IMR-90 (cell line): Measurements from ENCODE around the gene ABCC4. TPM values are rescaled to one million over a fixed set of nuclear protein-coding genes. Genes with fewer than 3 reads are reported as not detected.

Source experiments
- ATAC-seq: fragments of 200-7000 bp; cut with Tn5 transposase; 2 replicates; pipeline ENCODE4 v1.9.1; 2020; ENCODE audit warnings: low read depth, mild to moderate bottlenecking, moderate library complexity
- BruUV-seq: library from RNA; stranded (reverse); fragments of 400-500 nt; replicated peaks from 2 replicates; lab custom pipeline; 2021; lab: Mats Ljungman, UMichigan
- CTCF ChIA-PET: fragments of 300-600 bp; formaldehyde crosslinking; extraction: SDS; loops from one replicate; lab custom pipeline; 2021; ENCODE audit warnings: antibody characterized with exemption; lab: Yijun Ruan, JAX
- POLR2A ChIA-PET: fragments of 300-600 bp; sonication (Branson Sonifier 250); formaldehyde crosslinking; loops from one replicate; lab custom pipeline; 2022; ENCODE audit warnings: antibody characterized with exemption; ENCODE audit not compliant: unreplicated experiment; lab: Charles Lee
- DNase-seq: peaks from one replicate; pipeline ENCODE4 v3.0.0; 2013
- H2AFZ ChIP-seq: replicated peaks from 2 replicates; pipeline ENCODE3; 2013; ENCODE audit warnings: low read length, mild to moderate bottlenecking; ENCODE audit not compliant: poor library complexity
- H2AK5ac ChIP-seq: 2 replicates; pipeline ENCODE4 v1.6.1; 2013; ENCODE audit warnings: low read depth, low read length, inconsistent platforms
- H2AK9ac ChIP-seq: replicated peaks from 2 replicates; pipeline ENCODE3; 2013; ENCODE audit warnings: mild to moderate bottlenecking, low read depth, low read length, moderate library complexity; ENCODE audit not compliant: poor library complexity
- H2BK120ac ChIP-seq: 2 replicates; pipeline ENCODE4 v1.6.1; 2013; ENCODE audit warnings: low read depth, low read length, inconsistent platforms
- H2BK15ac ChIP-seq: 3 replicates; pipeline ENCODE4 v1.6.1; 2013; ENCODE audit warnings: low read depth, low read length, inconsistent platforms
- H2BK20ac ChIP-seq: 2 replicates; pipeline ENCODE4 v1.6.1; 2013; ENCODE audit warnings: low read depth, mild to moderate bottlenecking, inconsistent platforms, low read length, moderate library complexity
- H2BK5ac ChIP-seq: 2 replicates; pipeline ENCODE4 v1.6.1; 2013; ENCODE audit warnings: mild to moderate bottlenecking, low read depth, low read length, inconsistent platforms; ENCODE audit not compliant: poor library complexity, severe bottlenecking
- H3K14ac ChIP-seq: replicated peaks from 2 replicates; pipeline ENCODE4 v1.6.1; 2013; ENCODE audit warnings: low read depth, low read length, inconsistent platforms
- H3K18ac ChIP-seq: 2 replicates; pipeline ENCODE4 v1.6.1; 2013; ENCODE audit warnings: low read depth, low read length, control low read depth
- H3K23ac ChIP-seq: 2 replicates; pipeline ENCODE4 v1.6.1; 2013; ENCODE audit warnings: low read depth, low read length, inconsistent platforms
- H3K27ac ChIP-seq: 2 replicates; pipeline ENCODE4 v1.5.1; 2013; ENCODE audit warnings: mild to moderate bottlenecking, control low read depth, low read length; ENCODE audit not compliant: insufficient read depth
- H3K27me3 ChIP-seq: 2 replicates; pipeline ENCODE4 v1.6.1; 2013; ENCODE audit warnings: low read length; ENCODE audit not compliant: control insufficient read depth, insufficient read depth
- H3K36me3 ChIP-seq: 2 replicates; pipeline ENCODE4 v1.6.1; 2013; ENCODE audit warnings: low read length, mixed read lengths; ENCODE audit not compliant: control insufficient read depth, insufficient read depth
- H3K4ac ChIP-seq: 2 replicates; pipeline ENCODE4 v1.6.1; 2013; ENCODE audit warnings: low read depth, low read length, inconsistent platforms
- H3K4me1 ChIP-seq: 2 replicates; pipeline ENCODE4 v1.6.1; 2013; ENCODE audit warnings: low read length, mixed read lengths; ENCODE audit not compliant: control insufficient read depth, insufficient read depth
- H3K4me2 ChIP-seq: 2 replicates; pipeline ENCODE4 v1.6.1; 2013; ENCODE audit warnings: low read depth, mild to moderate bottlenecking, control low read depth, low read length, moderate library complexity
- H3K4me3 ChIP-seq: 2 replicates; pipeline ENCODE4 v1.5.1; 2013; ENCODE audit warnings: low read depth, mild to moderate bottlenecking, control low read depth, low read length, moderate library complexity; ENCODE audit not compliant: insufficient read depth
- H3K56ac ChIP-seq: 2 replicates; pipeline ENCODE4 v1.6.1; 2013; ENCODE audit warnings: low read length, inconsistent platforms; ENCODE audit not compliant: insufficient read depth; ENCODE audit errors: extremely low read depth
- H3K79me1 ChIP-seq, 2 experiments: 2 replicates each; pipeline ENCODE4 v1.6.1; 2013; ENCODE audit warnings: low read length in 2 of 2, inconsistent platforms in 1 of 2, low read depth in 1 of 2
- H3K9ac ChIP-seq: 2 replicates; pipeline ENCODE4 v1.6.1; 2013; ENCODE audit warnings: low read depth, low read length, control low read depth
- H3K9me1 ChIP-seq: 2 replicates; pipeline ENCODE4 v1.6.1; 2013; ENCODE audit warnings: low read length, inconsistent platforms; ENCODE audit not compliant: insufficient read depth
- H3K9me3 ChIP-seq: 2 replicates; pipeline ENCODE4 v1.6.1; 2013; ENCODE audit warnings: low read length; ENCODE audit not compliant: control insufficient read depth, insufficient read depth
- H4K20me1 ChIP-seq: 2 replicates; pipeline ENCODE4 v1.6.1; 2013; ENCODE audit warnings: low read length, inconsistent platforms; ENCODE audit not compliant: insufficient read depth
- H4K5ac ChIP-seq: 2 replicates; pipeline ENCODE4 v1.6.1; 2013; ENCODE audit warnings: mild to moderate bottlenecking, low read depth, low read length, control low read depth
- H4K8ac ChIP-seq, 2 experiments: 2 replicates each; pipeline ENCODE4 v1.6.1; 2013; ENCODE audit warnings: low read depth in 2 of 2, low read length in 2 of 2, control low read depth in 1 of 2, inconsistent platforms in 1 of 2
- H4K91ac ChIP-seq: 2 replicates; pipeline ENCODE4 v1.6.1; 2013; ENCODE audit warnings: low read depth, low read length, inconsistent platforms; ENCODE audit not compliant: insufficient read depth
- BHLHE40 ChIP-seq: fragments of 150-350 bp; IDR thresholded peaks from 2 replicates; pipeline ENCODE4 v1.6.1; 2016; ENCODE audit warnings: mild to moderate bottlenecking, low read depth, low read length
- CEBPB ChIP-seq: IDR thresholded peaks from 2 replicates; pipeline ENCODE4 v1.6.1; 2012; ENCODE audit warnings: low read depth, low read length, improper control_type of control experiment
- CTCF ChIP-seq: conservative IDR thresholded peaks from 2 replicates; pipeline ENCODE4 v1.5.1; 2012; ENCODE audit warnings: mild to moderate bottlenecking, low read depth, low read length, improper control_type of control experiment
- ELK1 ChIP-seq: fragments of 150-350 bp; IDR thresholded peaks from 2 replicates; pipeline ENCODE4 v1.6.1; 2016; ENCODE audit warnings: low read depth, mild to moderate bottlenecking, low read length, moderate library complexity, borderline replicate concordance
- FOS ChIP-seq: fragments of 150-350 bp; IDR thresholded peaks from 2 replicates; pipeline ENCODE4 v1.6.1; 2016; ENCODE audit warnings: low read depth, low read length
- MAFK ChIP-seq: IDR thresholded peaks from 2 replicates; pipeline ENCODE4 v1.6.1; 2012; ENCODE audit warnings: low read depth, low read length, improper control_type of control experiment
- MAZ ChIP-seq: IDR thresholded peaks from 2 replicates; pipeline ENCODE4 v1.6.1; 2012; ENCODE audit warnings: low read depth, mild to moderate bottlenecking, low read length, improper control_type of control experiment, moderate library complexity, borderline replicate concordance
- MXI1 ChIP-seq: IDR thresholded peaks from 2 replicates; pipeline ENCODE4 v1.6.1; 2012; ENCODE audit warnings: low read depth, mild to moderate bottlenecking, low read length, moderate library complexity, borderline replicate concordance
- NFE2L2 ChIP-seq: fragments of 150-350 bp; IDR thresholded peaks from 2 replicates; pipeline ENCODE4 v1.6.1; 2016; ENCODE audit warnings: low read depth, mild to moderate bottlenecking, low read length
- RAD21 ChIP-seq: IDR thresholded peaks from 2 replicates; pipeline ENCODE4 v1.6.1; 2012; ENCODE audit warnings: low read length, improper control_type of control experiment
- RCOR1 ChIP-seq: IDR thresholded peaks from 2 replicates; pipeline ENCODE4 v1.6.1; 2012; ENCODE audit warnings: mild to moderate bottlenecking, low read length, improper control_type of control experiment; ENCODE audit not compliant: insufficient replicate concordance
- RFX5 ChIP-seq: IDR thresholded peaks from 2 replicates; pipeline ENCODE4 v1.8.0; 2012; ENCODE audit warnings: low read depth, mild to moderate bottlenecking, low read length, moderate library complexity
- SMC3 ChIP-seq: fragments of 150-350 bp; IDR thresholded peaks from 2 replicates; pipeline ENCODE4 v1.6.1; 2016; ENCODE audit warnings: low read depth, mild to moderate bottlenecking, antibody characterized with exemption, low read length, moderate library complexity
- USF2 ChIP-seq: fragments of 150-350 bp; IDR thresholded peaks from 2 replicates; pipeline ENCODE4 v1.6.1; 2017; ENCODE audit warnings: mild to moderate bottlenecking, antibody characterized with exemption, low read length, low read depth
- WGBS, 2 experiments: methylation state at CpG; one replicate each; pipeline versions ENCODE4 v1.1.5 to v1.1.7; 2013; ENCODE audit warnings: missing lambda C conversion rate in 2 of 2; ENCODE audit not compliant: insufficient read length in 1 of 2; ENCODE audit errors: extremely low coverage in 2 of 2; 5-methylcytosine and 5-hydroxymethylcytosine counted together
- dilution Hi-C: fragments of 300-500 bp; cut with HindIII; formaldehyde crosslinking; loops from one replicate; pipeline ENCODE4 v1.14.3; 2018; ENCODE audit warnings: low sequenced_read_pairs; ENCODE audit not compliant: unreplicated experiment
- in situ Hi-C: fragments of 300-500 bp; cut with MboI; formaldehyde crosslinking; loops from 3 replicates; pipeline ENCODE4 v1.14.3; 2019; ENCODE audit warnings: low sequenced_read_pairs, inconsistent platforms, mixed read lengths
- intact Hi-C: fragments of 100-400 bp; cut with micrococcal nuclease; formaldehyde crosslinking; loops from 2 replicates; pipeline ENCODE4 v1.10.0; 2022
- polyA plus RNA-seq, 3 experiments: library from polyadenylated mRNA; depleted of rRNA; stranded (reverse); fragments of >200 nt; gene quantifications; 2 replicates each; pipeline ENCODE4 v1.2.3, GENCODE V29; 2012; ENCODE audit warnings: low replicate concordance in 1 of 3
- total RNA-seq: library from RNA; depleted of rRNA; stranded (reverse); fragments of >200 nt; gene quantifications from 2 replicates; pipeline ENCODE4 v1.2.3, GENCODE V29; 2012

ABCC4 gene
- total and polyA plus RNA-seq, 2 of the 4 experiments (the other 2 are of a cell fraction), result 16.6 to 41.4 TPM

GRCh38 chr13:95138876-95139585, 162.2 kb downstream of the ABCC4 start:
- CTCF ChIA-PET, result no interaction called here
- Histone ChIP-seq H2BK20ac (no peak overlapping the region), H4K8ac (no peak overlapping the region), H3K4me3 (no peak overlapping the region), H3K4ac (no peak overlapping the region), H3K23ac (no peak overlapping the region), H3K4me2 (no peak overlapping the region), H3K27me3 (no peaks in the 10 kb centered on the region), H3K56ac (no peak overlapping the region), H4K20me1 (peaks cover 11% of the 10 kb centered on the region), H3K14ac (no peak overlapping the region), H3K9ac (no peak overlapping the region), H2AK5ac (no peak overlapping the region), H3K9me1 (peaks cover 19% of the 10 kb centered on the region), H3K9me3 (no peaks in the 10 kb centered on the region), H3K4me1 (peaks cover 12% of the 10 kb centered on the region; the same call in 1 of the 2 replicates), H3K27ac (no peak overlapping the region), H4K91ac (no peak overlapping the region), H2AK9ac (no peak overlapping the region), H2BK5ac (no peak overlapping the region), H2AFZ (no peak overlapping the region), H3K36me3 (peaks cover 36% of the 10 kb centered on the region), H2BK120ac (no peak overlapping the region), H4K5ac (no peak overlapping the region), H3K18ac (no peak overlapping the region), H3K79me1 (peaks cover 0 to 34% of the 10 kb centered on the region in 2 experiments; a peak in 2 of 4 replicates), H2BK15ac (no peak overlapping the region)
- no peak for ATAC-seq
- DNase-seq, result no peak
- dilution Hi-C loops, result no loop called here
- 93% methylated on average over 3 of the region's 11 CpGs; no CpG with 5 or more reads in 1 of the 2 experiments for WGBS, 2 experiments
- in situ Hi-C loops, result no loop called here
- BruUV-seq, result no TSS peak
- POLR2A ChIA-PET, result no interaction called here
- intact Hi-C loops, result no loop called here
- no peak for TF ChIP-seq MAZ
- TF ChIP-seq RCOR1, result no peak
- no peak for TF ChIP-seq ELK1
- no peak for TF ChIP-seq CTCF
- TF ChIP-seq CEBPB, result no peak
- TF ChIP-seq RAD21, result no peak
- no peak for TF ChIP-seq NFE2L2
- TF ChIP-seq USF2, result no peak
- TF ChIP-seq RFX5, result no peak
- no peak for TF ChIP-seq FOS
- no peak for TF ChIP-seq MAFK
- TF ChIP-seq SMC3, result no peak
- TF ChIP-seq MXI1, result no peak
- TF ChIP-seq BHLHE40, result no peak
